ENCODE data around the gene KSR2. TPM values are rescaled to one million over a fixed set of nuclear protein-coding genes. Genes with fewer than 3 reads are reported as not detected.

KSR2 gene
- total and polyA plus RNA-seq, 4 donors, result 0.09 to 1.8 (median 0.37) TPM

- Histone ChIP-seq H3K27ac (ENCODE audit: low read depth in 1 of 2, low read length in 1 of 2) (no peak overlapping the region), H3K36me3 (ENCODE audit: control insufficient read depth in 4 of 4, insufficient read depth in 4 of 4, low read length in 4 of 4) (no peaks in the 10 kb centered on the region), H3K4me3 (no peak overlapping the region), H3K27me3 (ENCODE audit: control insufficient read depth in 3 of 3, insufficient read depth in 3 of 3, low read length in 2 of 3) (no peaks in the 10 kb centered on the region), H3K9me3 (ENCODE audit: control insufficient read depth in 4 of 4, insufficient read depth in 3 of 4, low read length in 3 of 4) (peaks cover 0 to 4% (median 0%) of the 10 kb centered on the region in 4 donors), H3K4me1 (ENCODE audit: control insufficient read depth in 5 of 5, insufficient read depth in 5 of 5, low read length in 5 of 5) (no peaks in the 10 kb centered on the region), H3K9ac (ENCODE audit: insufficient read depth in 1 of 2, low read length in 2 of 2) (no peak overlapping the region)
- DNase-seq (no peak), ATAC-seq (ENCODE audit: insufficient read depth, low FRiP score) (no peak)
- WGBS, 2 donors, result 93 to 94% methylated on average over 3 of the region's 3 CpGs
- TF ChIP-seq CTCF (IDR thresholded peaks at IDR 0.05; ENCODE audit: control extremely low read depth, extremely low read depth), result no peak
These were observed 423.6 kb downstream of the KSR2 start for GRCh38 chr12:117545216-117545615.

GRCh38 chr12:117540011-117540410 lies 428.8 kb downstream of the KSR2 start:
- Histone ChIP-seq H3K36me3 (ENCODE audit: control insufficient read depth in 4 of 4, insufficient read depth in 4 of 4, low read length in 4 of 4) (no peaks in the 10 kb centered on the region), H3K4me3 (no peak overlapping the region), H3K4me1 (ENCODE audit: control insufficient read depth in 5 of 5, insufficient read depth in 5 of 5, low read length in 5 of 5) (no peaks in the 10 kb centered on the region), H3K9ac (ENCODE audit: insufficient read depth in 1 of 2, low read length in 2 of 2) (no peak overlapping the region), H3K9me3 (ENCODE audit: control insufficient read depth in 4 of 4, insufficient read depth in 3 of 4, low read length in 3 of 4) (peaks cover 0 to 4% (median 0%) of the 10 kb centered on the region in 4 donors), H3K27ac (ENCODE audit: low read depth in 1 of 2, low read length in 1 of 2) (no peak overlapping the region), H3K27me3 (ENCODE audit: control insufficient read depth in 3 of 3, insufficient read depth in 3 of 3, low read length in 2 of 3) (no peaks in the 10 kb centered on the region)
- no peak for TF ChIP-seq CTCF (IDR thresholded peaks at IDR 0.05; ENCODE audit: control extremely low read depth, extremely low read depth)
- 62 to 65% methylated on average over 5 of the region's 5 CpGs for WGBS, 2 donors
- ATAC-seq (ENCODE audit: insufficient read depth, low FRiP score) (no peak), DNase-seq (no peak)

- no peak overlapping the region for H3K9ac ChIP-seq (ENCODE audit: insufficient read depth in 1 of 2, low read length in 2 of 2)
- H3K4me1 ChIP-seq (ENCODE audit: control insufficient read depth in 5 of 5, insufficient read depth in 5 of 5, low read length in 5 of 5), result peaks cover 0 to under 1% (median 0%) of the 10 kb centered on the region in 5 donors
- WGBS, 2 donors, result 79 to 89% methylated on average over 1 of the region's 1 CpG
- H3K36me3 ChIP-seq (ENCODE audit: control insufficient read depth in 4 of 4, insufficient read depth in 4 of 4, low read length in 4 of 4), result no peaks in the 10 kb centered on the region
- ATAC-seq (ENCODE audit: insufficient read depth, low FRiP score) (no peak), DNase-seq (no peak)
- no peaks in the 10 kb centered on the region for H3K27me3 ChIP-seq (ENCODE audit: control insufficient read depth in 3 of 3, insufficient read depth in 3 of 3, low read length in 2 of 3)
- H3K9me3 ChIP-seq (ENCODE audit: control insufficient read depth in 4 of 4, insufficient read depth in 3 of 4, low read length in 3 of 4), result peaks cover 0 to 4% (median 0%) of the 10 kb centered on the region in 4 donors
- no peak overlapping the region for H3K4me3 ChIP-seq
- no peak overlapping the region for H3K27ac ChIP-seq (ENCODE audit: low read depth in 1 of 2, low read length in 1 of 2)
- TF ChIP-seq CTCF (IDR thresholded peaks at IDR 0.05; ENCODE audit: control extremely low read depth, extremely low read depth), result no peak
These were observed 429.9 kb downstream of the KSR2 start for GRCh38 chr12:117538926-117539325.

GRCh38 chr12:117538032-117538690 lies 430.6 kb downstream of the KSR2 start:
- Histone ChIP-seq H3K27me3 (ENCODE audit: control insufficient read depth in 3 of 3, insufficient read depth in 3 of 3, low read length in 2 of 3) (no peaks in the 10 kb centered on the region), H3K4me1 (ENCODE audit: control insufficient read depth in 5 of 5, insufficient read depth in 5 of 5, low read length in 5 of 5) (peaks cover 0 to 5% (median 0%) of the 10 kb centered on the region in 5 donors), H3K27ac (ENCODE audit: low read depth in 1 of 2, low read length in 1 of 2) (no peak overlapping the region), H3K36me3 (ENCODE audit: control insufficient read depth in 4 of 4, insufficient read depth in 4 of 4, low read length in 4 of 4) (no peaks in the 10 kb centered on the region), H3K4me3 (no peak overlapping the region), H3K9me3 (ENCODE audit: control insufficient read depth in 4 of 4, insufficient read depth in 3 of 4, low read length in 3 of 4) (no peaks in the 10 kb centered on the region), H3K9ac (ENCODE audit: insufficient read depth in 1 of 2, low read length in 2 of 2) (no peak overlapping the region)
- no peak for TF ChIP-seq CTCF (IDR thresholded peaks at IDR 0.05; ENCODE audit: control extremely low read depth, extremely low read depth)
- DNase-seq (no peak), ATAC-seq (ENCODE audit: insufficient read depth, low FRiP score) (no peak)
- WGBS, 2 donors, result 90 to 92% methylated on average over 8 of the region's 8 CpGs
